Gastrocnemius medialis (tissue), 4 donors: ENCODE data around the gene CHRNA4. TPM values are rescaled to one million over a fixed set of nuclear protein-coding genes. Genes with fewer than 3 reads are reported as not detected.

ENCODE experiments used
- ATAC-seq, 2 donors: fragments of 150-250 bp; one replicate each; pipeline ENCODE4 v1.9.1; 2016
- DNase-seq, 2 donors: peaks; one replicate each; pipeline ENCODE4 v3.0.0-alpha.2; 2019
- H3K27ac ChIP-seq, 4 donors: fragments of 200-600 bp; sonication (generic); 1 replicate in 1 of 4; 2 replicates in 3 of 4; pipeline ENCODE4 v1.5.1; 2016 to 2018; ENCODE audit warnings: mild to moderate bottlenecking in 2 of 4, moderate library complexity in 1 of 4
- H3K27me3 ChIP-seq, 3 donors: fragments of 200-600 bp; sonication (generic) in 2 of 3; 1 replicate in 1 of 3; 2 replicates in 2 of 3; pipeline versions ENCODE4 v1.5.1 to v1.6.0; 2016 to 2019; ENCODE audit warnings: mild to moderate bottlenecking in 1 of 3, moderate library complexity in 1 of 3
- H3K36me3 ChIP-seq, 2 donors: fragments of 200-600 bp; sonication (generic) in 1 of 2; one replicate each; pipeline ENCODE4 v1.5.1; 2017 to 2018
- H3K4me1 ChIP-seq, 2 donors: fragments of 200-600 bp; sonication (generic) in 1 of 2; one replicate each; pipeline ENCODE4 v1.5.1; 2016 to 2017; ENCODE audit warnings: mild to moderate bottlenecking in 2 of 2
- H3K4me3 ChIP-seq, 4 donors: fragments of 200-600 bp; sonication (generic) in 3 of 4; 1 replicate in 1 of 4; 2 replicates in 3 of 4; pipeline ENCODE4 v1.5.1; 2016 to 2019; ENCODE audit warnings: mild to moderate bottlenecking in 2 of 4
- H3K9me3 ChIP-seq, 3 donors: fragments of 200-600 bp; sonication (generic) in 2 of 3; 1 replicate in 1 of 3; 2 replicates in 2 of 3; pipeline ENCODE4 v1.5.1; 2016 to 2019
- POLR2A ChIP-seq, 2 donors: fragments of 450-650 bp; IDR thresholded peaks; one replicate each; pipeline ENCODE4 v1.6.1; 2017; ENCODE audit warnings: antibody characterized with exemption in 2 of 2, mild to moderate bottlenecking in 2 of 2, moderate library complexity in 2 of 2
- in situ Hi-C, 4 donors: fragments of 200-750 bp; cut with MboI; loops; one replicate each; pipeline versions ENCODE4 v1.15.0 to v1.8.0; 2017; ENCODE audit warnings: low sequenced_read_pairs in 4 of 4
- intact Hi-C: fragments of 100-400 bp; cut with DNase I; formaldehyde crosslinking; loops from one replicate; pipeline ENCODE4 v1.15.1; 2023; ENCODE audit warnings: low total_unique reads
- total RNA-seq, 4 donors: library from RNA; depleted of rRNA; stranded (reverse); fragments of >200 nt; gene quantifications; one replicate each; pipeline versions ENCODE4 v1.1.0 to v1.2.3, GENCODE V29; 2016
- TF ChIP-seq, protein P1 (sequence below), 5 experiments: fragments of 450-650 bp in 3 of 5; fragments of 200-600 bp in 2 of 5; sonication (generic) in 2 of 5; IDR thresholded peaks in 4 of 5; conservative IDR thresholded peaks in 1 of 5; 1 replicate in 4 of 5; 2 replicates in 1 of 5; pipeline ENCODE4 v1.5.1; 2016 to 2019; ENCODE audit warnings: antibody characterized with exemption in 5 of 5, mild to moderate bottlenecking in 3 of 5, moderate library complexity in 3 of 5

CHRNA4 gene
- total RNA-seq, 4 donors from 2014 or later, result not detected

- H3K27me3 ChIP-seq, result peaks cover 15 to 22% (median 19%) of the 10 kb centered on the region in 3 donors
- in situ Hi-C loops, result no loop called here
- intact Hi-C loops, result no loop called here
- no peak overlapping the region for H3K4me3 ChIP-seq
- H3K9me3 ChIP-seq, result no peaks in the 10 kb centered on the region
- TF ChIP-seq, protein P1, sequence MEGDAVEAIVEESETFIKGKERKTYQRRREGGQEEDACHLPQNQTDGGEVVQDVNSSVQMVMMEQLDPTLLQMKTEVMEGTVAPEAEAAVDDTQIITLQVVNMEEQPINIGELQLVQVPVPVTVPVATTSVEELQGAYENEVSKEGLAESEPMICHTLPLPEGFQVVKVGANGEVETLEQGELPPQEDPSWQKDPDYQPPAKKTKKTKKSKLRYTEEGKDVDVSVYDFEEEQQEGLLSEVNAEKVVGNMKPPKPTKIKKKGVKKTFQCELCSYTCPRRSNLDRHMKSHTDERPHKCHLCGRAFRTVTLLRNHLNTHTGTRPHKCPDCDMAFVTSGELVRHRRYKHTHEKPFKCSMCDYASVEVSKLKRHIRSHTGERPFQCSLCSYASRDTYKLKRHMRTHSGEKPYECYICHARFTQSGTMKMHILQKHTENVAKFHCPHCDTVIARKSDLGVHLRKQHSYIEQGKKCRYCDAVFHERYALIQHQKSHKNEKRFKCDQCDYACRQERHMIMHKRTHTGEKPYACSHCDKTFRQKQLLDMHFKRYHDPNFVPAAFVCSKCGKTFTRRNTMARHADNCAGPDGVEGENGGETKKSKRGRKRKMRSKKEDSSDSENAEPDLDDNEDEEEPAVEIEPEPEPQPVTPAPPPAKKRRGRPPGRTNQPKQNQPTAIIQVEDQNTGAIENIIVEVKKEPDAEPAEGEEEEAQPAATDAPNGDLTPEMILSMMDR (IDR thresholded peaks at IDR 0.05 in 4 of 5, conservative IDR thresholded peaks at IDR 0.05 in 1 of 5), result no peak
- TF ChIP-seq POLR2A (IDR thresholded peaks at IDR 0.05), result no peak
- DNase-seq, result no peak
- ATAC-seq, result no peak
- H3K4me1 ChIP-seq, result no peaks in the 10 kb centered on the region
- H3K27ac ChIP-seq, result no peak overlapping the region
- H3K36me3 ChIP-seq, result no peaks in the 10 kb centered on the region
Observed at GRCh38 chr20:63312690-63313348, 48.3 kb downstream of the CHRNA4 start.

DNA sequence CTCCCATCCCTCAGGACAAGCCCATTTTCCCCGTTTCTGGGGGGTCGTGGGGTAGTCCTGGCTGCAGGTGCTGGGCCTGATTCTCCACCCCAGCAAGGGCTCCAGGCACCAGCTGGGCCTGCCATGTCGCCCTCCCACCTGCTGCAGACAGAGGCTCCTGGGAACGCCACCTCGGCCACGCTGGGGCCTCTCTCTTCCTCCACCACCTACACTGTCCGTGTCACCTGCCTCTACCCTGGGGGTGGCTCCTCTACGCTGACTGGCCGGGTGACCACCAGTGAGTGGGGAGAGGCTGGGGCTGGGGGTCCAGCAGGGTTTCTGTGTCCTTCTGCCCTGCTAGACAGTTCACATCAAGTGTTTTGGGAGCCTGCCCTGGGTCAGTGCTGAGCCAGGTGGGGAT, 48.9 kb downstream of the CHRNA4 start:
- in situ Hi-C loops, result no loop called here
- H3K27me3 ChIP-seq, result peaks cover 19 to 27% (median 23%) of the 10 kb centered on the region in 3 donors
- ATAC-seq, result no peak
- no peak for DNase-seq
- intact Hi-C loops, result no loop called here
- no peaks in the 10 kb centered on the region for H3K4me1 ChIP-seq
- H3K4me3 ChIP-seq, result no peak overlapping the region
- no peaks in the 10 kb centered on the region for H3K36me3 ChIP-seq
- no peak overlapping the region for H3K27ac ChIP-seq
- H3K9me3 ChIP-seq, result no peaks in the 10 kb centered on the region
- no peak for TF ChIP-seq POLR2A (IDR thresholded peaks at IDR 0.05)
- TF ChIP-seq, protein P1 (IDR thresholded peaks at IDR 0.05 in 4 of 5, conservative IDR thresholded peaks at IDR 0.05 in 1 of 5), result no peak

DNA sequence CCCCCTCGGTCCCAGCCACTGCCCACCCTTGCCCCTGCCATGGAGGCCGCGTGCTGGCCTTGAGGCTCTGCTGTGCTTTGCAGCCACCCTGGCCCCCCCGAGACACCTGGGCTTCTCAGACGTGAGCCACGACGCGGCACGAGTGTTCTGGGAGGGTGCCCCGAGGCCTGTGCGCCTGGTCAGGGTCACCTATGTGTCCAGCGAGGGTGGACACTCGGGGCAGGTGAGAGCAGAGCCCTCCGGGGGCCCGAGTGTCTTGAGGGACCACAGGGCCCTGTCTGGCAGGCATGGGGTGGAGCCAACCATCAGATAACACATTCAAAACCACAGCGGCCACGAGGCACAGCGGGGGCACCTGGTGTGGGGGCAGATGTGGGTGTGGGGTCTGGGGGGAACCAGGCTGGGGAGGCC, 49.3 kb downstream of the CHRNA4 start:
- peaks cover 24 to 32% (median 26%) of the 10 kb centered on the region in 3 donors for H3K27me3 ChIP-seq
- ATAC-seq, result no peak
- no peaks in the 10 kb centered on the region for H3K36me3 ChIP-seq
- no peak overlapping the region for H3K4me3 ChIP-seq
- no peaks in the 10 kb centered on the region for H3K4me1 ChIP-seq
- DNase-seq, result no peak
- no peak for TF ChIP-seq POLR2A (IDR thresholded peaks at IDR 0.05)
- TF ChIP-seq, protein P1 (IDR thresholded peaks at IDR 0.05 in 4 of 5, conservative IDR thresholded peaks at IDR 0.05 in 1 of 5), result no peak
- intact Hi-C loops (no loop called here), in situ Hi-C loops (no loop called here)
- no peaks in the 10 kb centered on the region for H3K9me3 ChIP-seq
- no peak overlapping the region for H3K27ac ChIP-seq

DNA sequence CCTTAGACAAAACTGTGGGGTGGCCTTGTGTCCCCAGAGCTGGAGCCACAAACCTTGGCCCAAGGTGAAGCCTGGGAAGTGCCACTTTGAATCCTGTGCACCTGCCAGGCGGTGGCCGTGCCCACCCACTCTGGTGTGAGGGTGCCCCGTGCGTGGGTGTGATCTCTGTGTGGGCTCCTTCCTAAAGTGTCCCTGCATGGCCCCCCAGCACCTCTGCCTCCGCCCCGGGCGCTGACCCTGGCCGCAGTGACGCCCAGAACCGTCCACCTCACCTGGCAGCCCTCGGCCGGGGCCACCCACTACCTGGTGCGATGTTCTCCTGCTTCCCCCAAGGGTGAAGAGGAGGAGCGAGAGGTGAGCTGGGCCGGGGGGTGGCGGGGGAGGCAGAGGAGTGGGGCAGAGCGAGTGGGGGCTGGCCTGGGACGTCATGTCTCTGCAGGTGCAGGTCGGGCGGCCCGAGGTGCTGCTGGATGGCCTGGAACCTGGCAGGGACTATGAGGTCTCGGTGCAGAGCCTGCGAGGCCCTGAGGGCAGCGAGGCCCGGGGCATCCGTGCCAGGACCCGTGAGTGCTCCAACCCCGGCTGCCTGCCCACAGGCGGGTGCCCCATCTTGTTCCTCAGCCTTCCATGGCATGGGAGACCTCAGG, 49.8 kb downstream of the CHRNA4 start:
- TF ChIP-seq, protein P1 (IDR thresholded peaks at IDR 0.05 in 4 of 5, conservative IDR thresholded peaks at IDR 0.05 in 1 of 5), result no peak
- TF ChIP-seq POLR2A (IDR thresholded peaks at IDR 0.05), result no peak
- Histone ChIP-seq H3K4me1 (no peaks in the 10 kb centered on the region), H3K9me3 (no peaks in the 10 kb centered on the region), H3K27ac (no peak overlapping the region), H3K27me3 (peaks cover 27 to 37% (median 31%) of the 10 kb centered on the region in 3 donors), H3K4me3 (no peak overlapping the region), H3K36me3 (no peaks in the 10 kb centered on the region)
- ATAC-seq (no peak), DNase-seq (no peak)
- intact Hi-C loops (no loop called here), in situ Hi-C loops (no loop called here)
